Stimulated activated CD4-positive, alpha-beta T cell treated with anti-CD3 and anti-CD28 coated beads, Interleukin-2, amount 100 ng/mL, for 4 hours (primary cell): ENCODE measurements around the gene AP3D1.
"Not testable (repeated sequence)": the region's sequence is repeated elsewhere in the genome, so short reads cannot be mapped to it uniquely, and the experiment has no call there.

Experiments used
- DNase-seq: peaks from one replicate; pipeline ENCODE4 v3.0.0-alpha.2; 2020; ENCODE audit warnings: low read depth

Gene AP3D1

GRCh38 chr19:2151339-2152229 is at the start of gene AP3D1:
AP3D1 (minus strand) TSS chr19:2151566; CDS start chr19:2151334, 232 bp downstream.
- DNase-seq = peak; percentile 100

GRCh38 chr19:2200624-2201294 is 49.4 kb upstream of the AP3D1 start:
- not testable (repeated sequence) for DNase-seq

- no peak for DNase-seq
Observed at GRCh38 chr19:2199861-2200623, 48.7 kb upstream of the AP3D1 start.

- DNase-seq = no peak
Observed at GRCh38 chr19:2199215-2199614, 47.8 kb upstream of the AP3D1 start.

GRCh38 chr19:2198317-2198716 is 47.0 kb upstream of the AP3D1 start:
- no peak for DNase-seq

GRCh38 chr19:2197270-2197669 is 45.9 kb upstream of the AP3D1 start:
- no peak for DNase-seq

GRCh38 chr19:2195914-2196313 is 44.5 kb upstream of the AP3D1 start:
- DNase-seq = no peak

GRCh38 chr19:2195361-2195760 is 44.0 kb upstream of the AP3D1 start:
- no peak for DNase-seq

GRCh38 chr19:2194513-2195078 is 43.2 kb upstream of the AP3D1 start:
- DNase-seq = no peak

GRCh38 chr19:2193807-2194206 is 42.4 kb upstream of the AP3D1 start:
- DNase-seq = no peak

GRCh38 chr19:2192862-2193261 is 41.5 kb upstream of the AP3D1 start:
- DNase-seq = no peak

GRCh38 chr19:2191456-2192310 is 40.3 kb upstream of the AP3D1 start:
- DNase-seq = no peak

- DNase-seq = no peak
Observed at GRCh38 chr19:2190848-2191455, 39.6 kb upstream of the AP3D1 start.

- no peak for DNase-seq
Observed at GRCh38 chr19:2189880-2190279, 38.5 kb upstream of the AP3D1 start.

- peak; percentile 34 for DNase-seq
Observed at GRCh38 chr19:2188708-2189385, 37.5 kb upstream of the AP3D1 start.

GRCh38 chr19:2187159-2187558 is 35.8 kb upstream of the AP3D1 start:
- no peak for DNase-seq

GRCh38 chr19:2186071-2186846 is 34.9 kb upstream of the AP3D1 start:
- no peak for DNase-seq

- no peak for DNase-seq
Observed at GRCh38 chr19:2185734-2186070, 34.3 kb upstream of the AP3D1 start.

- no peak for DNase-seq
Observed at GRCh38 chr19:2184422-2184975, 33.1 kb upstream of the AP3D1 start.
